Measurements from ENCODE around the gene PPARG.

GRCh38 chr3:12265508-12265907 is 23.4 kb upstream of the PPARG start:
- TF ChIP-seq POLR2AphosphoS5 (IDR thresholded peaks at IDR 0.05) (no peak), CTCF (IDR thresholded peaks at IDR 0.05) (no peak), EP300 (IDR thresholded peaks at IDR 0.05) (no peak)

All from sigmoid colon (tissue), 4 donors.